Adrenal gland (tissue), 5 donors: Measurements from ENCODE around the gene NHLH2.

Experiments used
- POLR2A ChIP-seq, 2 donors: fragments of 450-650 bp; IDR thresholded peaks; one replicate each; pipeline ENCODE4 v1.6.1; 2017; ENCODE audit warnings: antibody characterized with exemption in 2 of 2, mild to moderate bottlenecking in 2 of 2, moderate library complexity in 1 of 2
- TF ChIP-seq, protein P1 (sequence below), 6 experiments: fragments of 450-650 bp in 4 of 6; fragments of 200-600 bp in 2 of 6; sonication (generic) in 1 of 6; IDR thresholded peaks; 1 replicate in 5 of 6; 2 replicates in 1 of 6; pipeline versions ENCODE4 v1.5.1 to v1.8.0; 2016 to 2021; ENCODE audit warnings: antibody characterized with exemption in 6 of 6, mild to moderate bottlenecking in 2 of 6, moderate library complexity in 1 of 6
- donor health status: DM: no; HTN: no; CAD: no.

DNA sequence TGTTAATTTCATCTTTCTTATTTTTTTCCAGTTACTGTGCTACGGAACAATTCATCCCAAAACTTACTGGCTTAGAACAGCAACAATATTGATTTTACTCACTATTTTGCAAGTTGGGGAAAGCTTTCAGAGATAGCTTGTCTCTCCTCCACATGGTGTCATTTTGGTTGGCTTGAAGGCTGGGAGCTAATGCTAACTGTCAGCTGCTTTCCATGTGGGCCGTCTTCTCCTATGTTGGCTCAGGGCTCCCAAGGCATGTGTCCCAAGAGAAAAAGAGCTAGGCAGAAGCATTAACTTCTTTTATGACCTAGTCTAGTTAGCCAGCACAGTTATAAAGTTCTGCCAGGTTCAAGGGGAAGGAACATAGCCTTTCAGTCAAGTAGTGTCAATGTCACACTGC is 38.5 kb downstream of the NHLH2 start:
- TF ChIP-seq, protein P1, sequence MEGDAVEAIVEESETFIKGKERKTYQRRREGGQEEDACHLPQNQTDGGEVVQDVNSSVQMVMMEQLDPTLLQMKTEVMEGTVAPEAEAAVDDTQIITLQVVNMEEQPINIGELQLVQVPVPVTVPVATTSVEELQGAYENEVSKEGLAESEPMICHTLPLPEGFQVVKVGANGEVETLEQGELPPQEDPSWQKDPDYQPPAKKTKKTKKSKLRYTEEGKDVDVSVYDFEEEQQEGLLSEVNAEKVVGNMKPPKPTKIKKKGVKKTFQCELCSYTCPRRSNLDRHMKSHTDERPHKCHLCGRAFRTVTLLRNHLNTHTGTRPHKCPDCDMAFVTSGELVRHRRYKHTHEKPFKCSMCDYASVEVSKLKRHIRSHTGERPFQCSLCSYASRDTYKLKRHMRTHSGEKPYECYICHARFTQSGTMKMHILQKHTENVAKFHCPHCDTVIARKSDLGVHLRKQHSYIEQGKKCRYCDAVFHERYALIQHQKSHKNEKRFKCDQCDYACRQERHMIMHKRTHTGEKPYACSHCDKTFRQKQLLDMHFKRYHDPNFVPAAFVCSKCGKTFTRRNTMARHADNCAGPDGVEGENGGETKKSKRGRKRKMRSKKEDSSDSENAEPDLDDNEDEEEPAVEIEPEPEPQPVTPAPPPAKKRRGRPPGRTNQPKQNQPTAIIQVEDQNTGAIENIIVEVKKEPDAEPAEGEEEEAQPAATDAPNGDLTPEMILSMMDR (IDR thresholded peaks at IDR 0.05) = no peak
- TF ChIP-seq POLR2A (IDR thresholded peaks at IDR 0.05) = no peak
